ENCODE results near the gene FAM219B. TPM values are rescaled to one million over a fixed set of nuclear protein-coding genes. Genes with fewer than 3 reads are reported as not detected.
A peak's percentile ranks its signal among the peaks of the same experiment; 100 is the strongest.

FAM219B gene
- total RNA-seq, 1 donor, result 35.9 TPM

- H3K4me3 ChIP-seq (ENCODE audit: low read depth, low read length), result no peak overlapping the region
- DNase-seq (ENCODE audit: low read depth), result no peak
- no peak for TF ChIP-seq CTCF (IDR thresholded peaks at IDR 0.05; ENCODE audit: insufficient read depth, low read length)
These were observed 38.6 kb downstream of the FAM219B start for GRCh38 chr15:74868059-74868458.

- H3K4me3 ChIP-seq (ENCODE audit: low read depth, low read length), result no peak overlapping the region
- DNase-seq (ENCODE audit: low read depth), result no peak
- no peak for TF ChIP-seq CTCF (IDR thresholded peaks at IDR 0.05; ENCODE audit: insufficient read depth, low read length)
These were observed 39.1 kb downstream of the FAM219B start for GRCh38 chr15:74867466-74868038.

- no peak for TF ChIP-seq CTCF (IDR thresholded peaks at IDR 0.05; ENCODE audit: insufficient read depth, low read length)
- peak; percentile 67 for DNase-seq (ENCODE audit: low read depth)
- no peak overlapping the region for H3K4me3 ChIP-seq (ENCODE audit: low read depth, low read length)
These were observed 40.6 kb downstream of the FAM219B start for GRCh38 chr15:74866090-74866489.

GRCh38 chr15:74865316-74865715, 41.3 kb downstream of the FAM219B start:
- no peak overlapping the region for H3K4me3 ChIP-seq (ENCODE audit: low read depth, low read length)
- TF ChIP-seq CTCF (IDR thresholded peaks at IDR 0.05; ENCODE audit: insufficient read depth, low read length), result no peak
- no peak for DNase-seq (ENCODE audit: low read depth)

GRCh38 chr15:74864296-74864695, 42.4 kb downstream of the FAM219B start:
- no peak for DNase-seq (ENCODE audit: low read depth)
- TF ChIP-seq CTCF (IDR thresholded peaks at IDR 0.05; ENCODE audit: insufficient read depth, low read length), result no peak
- H3K4me3 ChIP-seq (ENCODE audit: low read depth, low read length), result no peak overlapping the region

- no peak overlapping the region for H3K4me3 ChIP-seq (ENCODE audit: low read depth, low read length)
- DNase-seq (ENCODE audit: low read depth), result no peak
- TF ChIP-seq CTCF (IDR thresholded peaks at IDR 0.05; ENCODE audit: insufficient read depth, low read length), result no peak
These were observed 43.2 kb downstream of the FAM219B start for GRCh38 chr15:74863239-74864056.
